Measurements from ENCODE around the gene ZNF568. TPM values are rescaled to one million over a fixed set of nuclear protein-coding genes. Genes with fewer than 3 reads are reported as not detected.

Gene ZNF568
- total and polyA plus RNA-seq, 2 donors from 2014 or later, result 6.5 to 13.1 TPM

DNA sequence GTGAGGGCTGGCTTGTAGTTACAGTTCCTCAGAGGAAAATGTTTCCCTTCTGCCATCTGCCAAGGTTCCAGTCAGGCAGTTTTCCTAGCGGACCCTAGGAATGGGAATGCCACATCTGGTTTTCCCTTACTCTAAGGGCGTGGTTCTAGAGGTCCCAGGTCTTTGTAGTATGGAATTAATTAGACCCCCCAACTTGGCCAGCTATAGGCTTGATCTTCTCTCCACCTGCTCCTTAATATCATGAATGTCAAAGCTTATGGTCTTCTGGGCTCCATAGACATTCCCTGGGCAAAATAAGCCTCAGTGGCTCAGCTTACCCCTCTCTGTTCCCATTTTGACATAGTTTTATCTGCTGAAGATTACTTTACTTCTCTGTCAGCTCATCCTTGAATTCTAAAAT is 70.0 kb downstream of the ZNF568 start:
- H3K27ac ChIP-seq (ENCODE audit: low read depth in 2 of 2, low read length in 2 of 2), result no peak overlapping the region
- peaks cover 0 to 11% (median 0%) of the 10 kb centered on the region in 3 donors for H3K9me3 ChIP-seq (ENCODE audit: control insufficient read depth in 2 of 3, insufficient read depth in 1 of 3, low read length in 3 of 3)
- H3K9ac ChIP-seq (ENCODE audit: low read length in 3 of 3), result no peak overlapping the region
- FAIRE-seq (no peak), DNase-seq (no peak)
- H3K4me1 ChIP-seq (ENCODE audit: control insufficient read depth in 2 of 3, insufficient read depth in 2 of 3, low read depth in 1 of 3, low read length in 3 of 3), result no peaks in the 10 kb centered on the region
- intact Hi-C loops (cut with DNase I), result no loop called here
- no peak overlapping the region for H3K4me3 ChIP-seq (ENCODE audit: low read length in 3 of 3)
- no peaks in the 10 kb centered on the region for H3K27me3 ChIP-seq (ENCODE audit: control insufficient read depth, insufficient read depth, low read length)
- TF ChIP-seq, protein P1, sequence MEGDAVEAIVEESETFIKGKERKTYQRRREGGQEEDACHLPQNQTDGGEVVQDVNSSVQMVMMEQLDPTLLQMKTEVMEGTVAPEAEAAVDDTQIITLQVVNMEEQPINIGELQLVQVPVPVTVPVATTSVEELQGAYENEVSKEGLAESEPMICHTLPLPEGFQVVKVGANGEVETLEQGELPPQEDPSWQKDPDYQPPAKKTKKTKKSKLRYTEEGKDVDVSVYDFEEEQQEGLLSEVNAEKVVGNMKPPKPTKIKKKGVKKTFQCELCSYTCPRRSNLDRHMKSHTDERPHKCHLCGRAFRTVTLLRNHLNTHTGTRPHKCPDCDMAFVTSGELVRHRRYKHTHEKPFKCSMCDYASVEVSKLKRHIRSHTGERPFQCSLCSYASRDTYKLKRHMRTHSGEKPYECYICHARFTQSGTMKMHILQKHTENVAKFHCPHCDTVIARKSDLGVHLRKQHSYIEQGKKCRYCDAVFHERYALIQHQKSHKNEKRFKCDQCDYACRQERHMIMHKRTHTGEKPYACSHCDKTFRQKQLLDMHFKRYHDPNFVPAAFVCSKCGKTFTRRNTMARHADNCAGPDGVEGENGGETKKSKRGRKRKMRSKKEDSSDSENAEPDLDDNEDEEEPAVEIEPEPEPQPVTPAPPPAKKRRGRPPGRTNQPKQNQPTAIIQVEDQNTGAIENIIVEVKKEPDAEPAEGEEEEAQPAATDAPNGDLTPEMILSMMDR (IDR thresholded peaks at IDR 0.05; ENCODE audit: borderline replicate concordance, extremely low read depth, insufficient read depth), result no peak
- H3K36me3 ChIP-seq (ENCODE audit: control insufficient read depth in 2 of 3, insufficient read depth in 3 of 3, low read length in 3 of 3), result peaks cover 0 to 6% (median 0%) of the 10 kb centered on the region in 3 donors

DNA sequence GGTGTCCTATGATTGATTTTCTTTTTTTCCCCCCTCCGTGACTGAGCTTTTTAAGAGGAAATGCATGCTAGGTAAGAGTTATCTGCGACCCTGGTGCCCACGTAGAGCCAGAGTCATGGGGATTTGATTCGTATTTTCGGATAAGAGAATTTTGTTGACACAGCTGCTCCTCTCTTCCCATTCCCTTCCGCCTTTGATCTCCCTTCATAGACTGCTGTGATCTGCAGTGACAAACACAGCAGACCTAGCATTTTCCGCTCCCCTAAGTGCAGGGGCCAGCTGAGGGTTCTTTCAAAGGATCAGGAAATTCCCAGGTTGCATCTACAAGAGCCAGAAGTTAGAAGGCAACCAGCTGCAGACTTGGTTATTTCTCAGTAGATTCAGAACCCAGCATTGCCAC is 70.5 kb downstream of the ZNF568 start:
- Histone ChIP-seq H3K36me3 (ENCODE audit: control insufficient read depth in 2 of 3, insufficient read depth in 3 of 3, low read length in 3 of 3) (peaks cover 0 to 8% (median under 1%) of the 10 kb centered on the region in 3 donors), H3K9me3 (ENCODE audit: control insufficient read depth in 2 of 3, insufficient read depth in 1 of 3, low read length in 3 of 3) (peaks cover 0 to 11% (median 0%) of the 10 kb centered on the region in 3 donors), H3K4me3 (ENCODE audit: low read length in 3 of 3) (no peak overlapping the region), H3K9ac (ENCODE audit: low read length in 3 of 3) (no peak overlapping the region), H3K27ac (ENCODE audit: low read depth in 2 of 2, low read length in 2 of 2) (no peak overlapping the region), H3K27me3 (ENCODE audit: control insufficient read depth, insufficient read depth, low read length) (no peaks in the 10 kb centered on the region), H3K4me1 (ENCODE audit: control insufficient read depth in 2 of 3, insufficient read depth in 2 of 3, low read depth in 1 of 3, low read length in 3 of 3) (no peaks in the 10 kb centered on the region)
- intact Hi-C loops (cut with DNase I), result no loop called here
- no peak for FAIRE-seq
- TF ChIP-seq, protein P1 (IDR thresholded peaks at IDR 0.05; ENCODE audit: borderline replicate concordance, extremely low read depth, insufficient read depth), result no peak
- DNase-seq, result peak in 1 of 5 donors; percentile 21

DNA sequence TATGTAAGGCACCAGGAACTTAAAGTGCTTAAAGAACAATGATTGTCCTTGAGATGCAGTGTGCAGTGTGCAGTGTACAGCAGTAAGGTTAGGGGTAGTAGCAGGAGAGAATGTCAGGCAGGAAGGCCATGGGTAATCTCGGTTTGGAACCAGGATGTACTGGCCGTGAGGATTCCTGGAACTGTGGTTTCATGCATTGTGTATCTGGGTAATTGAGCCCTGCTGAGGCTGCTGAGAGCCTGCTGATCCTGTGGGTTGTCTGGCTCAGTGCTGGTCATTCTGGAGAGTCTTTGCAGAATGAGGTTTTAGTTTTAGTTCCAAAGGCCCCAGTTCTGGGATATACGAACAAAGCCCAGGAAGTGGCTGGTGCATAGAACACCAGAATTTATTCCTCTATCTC is 71.0 kb downstream of the ZNF568 start:
- DNase-seq (no peak), FAIRE-seq (no peak)
- no peaks in the 10 kb centered on the region for H3K4me1 ChIP-seq (ENCODE audit: control insufficient read depth in 2 of 3, insufficient read depth in 2 of 3, low read depth in 1 of 3, low read length in 3 of 3)
- no peak overlapping the region for H3K9ac ChIP-seq (ENCODE audit: low read length in 3 of 3)
- H3K36me3 ChIP-seq (ENCODE audit: control insufficient read depth in 2 of 3, insufficient read depth in 3 of 3, low read length in 3 of 3), result peaks cover 0 to 8% (median 2%) of the 10 kb centered on the region in 3 donors
- no peaks in the 10 kb centered on the region for H3K27me3 ChIP-seq (ENCODE audit: control insufficient read depth, insufficient read depth, low read length)
- no peak overlapping the region for H3K4me3 ChIP-seq (ENCODE audit: low read length in 3 of 3)
- intact Hi-C loops (cut with DNase I), result no loop called here
- TF ChIP-seq, protein P1 (IDR thresholded peaks at IDR 0.05; ENCODE audit: borderline replicate concordance, extremely low read depth, insufficient read depth), result no peak
- H3K27ac ChIP-seq (ENCODE audit: low read depth in 2 of 2, low read length in 2 of 2), result no peak overlapping the region
- H3K9me3 ChIP-seq (ENCODE audit: control insufficient read depth in 2 of 3, insufficient read depth in 1 of 3, low read length in 3 of 3), result peaks cover 0 to 11% (median 0%) of the 10 kb centered on the region in 3 donors

Measured in kidney (tissue), 14 donors.